GM21717 (cell line): ENCODE data around the gene RGL4.
"Not testable (repeated sequence)": the region's sequence is repeated elsewhere in the genome, so short reads cannot be mapped to it uniquely, and the experiment has no call there.

Experiments used
- ATAC-seq: cut with Tn5 transposase; IDR thresholded peaks from one replicate; pipeline ENCODE4 v1.9.1; 2021; ENCODE audit warnings: mild to moderate bottlenecking, moderate library complexity; ENCODE audit not compliant: unreplicated experiment

Gene RGL4, protein sequence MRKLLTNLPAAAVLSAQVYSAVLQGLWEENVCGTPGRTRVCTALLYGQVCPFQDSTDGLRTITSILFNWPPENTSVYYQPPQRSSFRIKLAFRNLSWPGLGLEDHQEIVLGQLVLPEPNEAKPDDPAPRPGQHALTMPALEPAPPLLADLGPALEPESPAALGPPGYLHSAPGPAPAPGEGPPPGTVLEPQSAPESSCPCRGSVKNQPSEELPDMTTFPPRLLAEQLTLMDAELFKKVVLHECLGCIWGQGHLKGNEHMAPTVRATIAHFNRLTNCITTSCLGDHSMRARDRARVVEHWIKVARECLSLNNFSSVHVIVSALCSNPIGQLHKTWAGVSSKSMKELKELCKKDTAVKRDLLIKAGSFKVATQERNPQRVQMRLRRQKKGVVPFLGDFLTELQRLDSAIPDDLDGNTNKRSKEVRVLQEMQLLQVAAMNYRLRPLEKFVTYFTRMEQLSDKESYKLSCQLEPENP

DNA sequence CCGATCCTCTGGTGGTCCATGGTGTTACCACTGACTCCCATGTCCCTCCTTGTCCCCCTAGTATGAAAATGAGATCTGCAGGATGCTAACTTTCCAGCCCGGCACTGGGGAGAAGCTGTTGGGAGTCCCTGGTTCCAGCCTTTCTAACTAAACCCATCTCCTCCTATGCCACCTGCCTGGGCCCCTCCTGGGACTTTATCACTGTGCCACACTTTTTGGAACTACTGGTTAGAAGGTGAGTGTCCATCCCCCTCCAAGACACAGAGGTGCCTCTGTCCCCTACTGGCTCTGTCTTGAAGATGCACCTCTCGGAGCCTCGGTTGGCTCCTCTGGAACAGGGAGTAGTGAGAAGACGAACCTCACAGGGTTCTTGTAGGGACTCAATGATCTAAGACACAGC is at the start of gene RGL4:
RGL4 (plus strand) TSS at position 301 of the 400 bp plus-strand sequence. CDS start 1,018 bp downstream, outside the sequence.
- ATAC-seq, result no peak

DNA sequence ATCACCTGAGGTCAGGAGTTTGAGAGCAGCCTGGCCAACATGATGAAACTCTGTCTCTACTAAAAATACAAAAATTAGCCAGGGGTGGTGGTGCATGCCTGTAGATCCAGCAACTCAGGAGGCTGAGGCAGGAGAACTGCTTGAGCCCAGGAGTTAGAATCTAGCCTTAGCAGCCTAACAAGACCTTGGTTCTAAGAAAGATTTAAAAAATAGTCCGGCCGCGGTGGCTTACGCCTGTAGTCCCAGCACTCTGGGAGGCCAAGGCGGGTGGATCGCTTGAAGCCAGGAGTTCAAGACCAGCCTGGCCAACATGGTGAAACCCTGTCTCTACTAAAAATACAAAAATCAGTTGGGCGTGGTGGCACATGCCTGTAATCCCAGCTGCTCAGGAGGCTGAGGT is 44.3 kb upstream of the RGL4 start:
- ATAC-seq, result not testable (repeated sequence)

DNA sequence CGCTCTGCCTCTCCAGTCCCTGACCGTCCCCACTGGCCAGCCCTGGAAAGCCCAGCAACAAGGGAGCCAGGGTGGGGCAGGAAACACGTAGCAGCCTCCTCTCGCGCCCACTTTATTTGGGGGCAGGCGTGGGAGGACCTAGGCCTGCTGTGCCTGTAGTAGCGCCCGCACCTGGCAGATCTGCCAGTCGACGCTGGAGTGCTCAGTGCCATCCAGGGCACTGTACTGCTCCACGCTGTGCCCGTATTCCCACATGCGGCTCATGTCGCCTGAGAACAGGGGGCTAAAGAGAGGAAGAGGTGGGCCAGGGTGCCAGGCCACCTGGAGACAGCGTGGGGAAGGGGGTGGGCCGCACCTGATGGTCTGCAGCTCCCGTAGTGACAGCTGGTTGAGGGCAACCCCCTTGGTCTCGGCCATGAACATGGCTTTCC is 41.7 kb upstream of the RGL4 start:
- ATAC-seq, result no peak

DNA sequence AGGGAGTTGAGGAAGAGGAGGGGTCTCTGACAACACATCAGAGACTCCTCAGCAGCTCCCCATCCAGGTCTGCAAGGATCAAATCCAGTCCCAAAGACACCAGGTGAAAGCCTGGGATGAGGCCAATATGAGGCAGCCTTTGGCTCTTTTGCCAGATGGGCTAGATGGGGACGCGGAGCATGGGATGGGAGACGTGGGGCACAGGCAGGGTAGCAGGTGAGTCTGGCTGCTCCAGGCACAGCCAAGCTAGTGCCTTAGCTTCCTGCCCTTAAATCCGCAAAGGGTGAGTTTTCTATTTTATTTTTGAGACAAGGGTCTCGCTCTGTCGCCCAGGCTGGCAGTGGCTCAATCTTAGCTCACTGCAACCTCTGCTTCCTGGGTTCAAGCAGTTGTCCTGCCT is 39.1 kb upstream of the RGL4 start:
- no peak for ATAC-seq

DNA sequence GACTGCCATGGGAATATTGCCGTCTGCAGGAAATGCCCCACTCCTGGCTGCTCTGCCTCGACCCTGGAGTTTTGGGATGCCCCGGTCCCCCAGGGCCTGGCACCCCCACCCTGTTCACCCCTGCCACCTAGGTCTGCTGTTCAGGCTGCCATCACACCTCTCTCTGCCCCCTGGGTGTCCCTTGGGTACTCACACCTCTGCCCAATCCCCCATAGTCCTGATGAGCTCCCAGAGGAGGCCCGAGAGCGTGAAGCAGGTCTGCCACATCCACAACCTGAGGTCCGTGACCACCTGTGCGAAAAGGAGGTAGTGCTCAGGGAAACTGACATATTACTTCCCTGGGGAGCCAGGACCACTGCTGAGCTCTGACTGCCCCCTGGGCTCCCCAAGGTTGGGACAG is 38.5 kb upstream of the RGL4 start:
- no peak for ATAC-seq

DNA sequence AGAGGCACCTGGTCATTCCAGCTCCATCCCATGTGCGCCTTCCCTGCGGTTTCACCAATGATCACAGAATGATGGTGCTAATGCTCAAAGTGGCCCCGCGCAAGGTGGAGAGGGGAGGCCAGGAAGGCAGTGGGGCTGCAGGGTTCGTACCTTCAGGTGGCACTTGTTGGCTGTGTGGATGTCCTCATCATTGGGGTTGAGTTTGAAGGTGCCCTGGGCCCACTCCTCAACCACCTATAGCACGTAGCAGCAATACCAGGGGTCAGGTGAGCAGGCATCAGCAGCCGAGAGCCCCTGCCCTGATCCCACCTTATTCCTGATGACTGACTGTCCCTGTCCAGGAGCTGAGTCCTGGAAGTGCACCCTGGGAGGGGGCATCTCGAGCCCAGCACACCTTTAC is 38.1 kb upstream of the RGL4 start:
- ATAC-seq, result no peak

DNA sequence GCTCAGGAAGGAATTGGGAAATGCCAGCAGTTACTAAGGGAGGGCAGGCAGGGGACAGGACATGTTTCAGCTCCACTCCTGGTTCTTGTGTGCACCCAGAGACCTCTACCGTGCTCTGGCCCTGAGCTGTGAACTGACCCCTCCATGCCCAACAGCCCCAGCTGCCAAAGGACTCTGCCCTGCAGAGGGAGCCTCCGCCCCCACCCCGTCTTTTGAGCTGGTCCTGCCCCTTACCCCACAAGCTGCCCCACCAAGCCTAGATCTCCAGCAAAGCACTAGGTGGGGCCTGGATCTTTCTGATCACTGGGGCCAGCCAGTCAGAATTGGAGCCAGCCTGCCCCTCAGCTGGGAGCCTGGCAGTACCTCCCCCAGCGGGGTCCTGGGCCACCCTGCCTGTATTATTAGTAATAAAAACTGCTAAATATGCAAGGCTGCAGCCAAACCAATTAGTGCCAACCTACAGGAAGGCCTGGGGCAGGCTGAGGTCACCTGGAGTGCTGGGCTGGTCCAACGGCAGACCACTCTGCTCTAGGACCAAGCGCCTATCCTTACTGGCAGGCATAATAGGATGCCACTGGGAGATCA is 34.8 kb upstream of the RGL4 start:
- ATAC-seq, result no peak

DNA sequence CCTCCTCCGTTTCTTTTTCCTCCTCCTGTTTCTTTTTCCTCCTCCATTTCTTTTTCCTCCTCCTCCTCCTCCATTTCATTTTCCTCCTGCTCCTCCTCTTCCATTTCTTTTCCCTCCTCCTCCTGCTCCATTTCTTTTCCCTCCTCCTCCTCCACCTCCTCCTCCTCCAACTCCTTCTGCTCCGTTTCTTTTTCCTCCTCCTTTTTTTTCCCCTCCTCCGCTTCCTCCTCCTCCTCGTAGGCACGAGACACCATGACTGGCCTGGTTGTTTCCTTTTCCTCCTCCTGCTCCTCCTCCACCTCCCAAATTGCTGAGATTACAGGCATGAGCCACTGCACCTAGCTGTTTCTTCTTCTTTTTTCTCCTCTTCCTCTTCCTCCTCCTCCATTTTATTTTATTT is 33.1 kb upstream of the RGL4 start:
- no peak for ATAC-seq

DNA sequence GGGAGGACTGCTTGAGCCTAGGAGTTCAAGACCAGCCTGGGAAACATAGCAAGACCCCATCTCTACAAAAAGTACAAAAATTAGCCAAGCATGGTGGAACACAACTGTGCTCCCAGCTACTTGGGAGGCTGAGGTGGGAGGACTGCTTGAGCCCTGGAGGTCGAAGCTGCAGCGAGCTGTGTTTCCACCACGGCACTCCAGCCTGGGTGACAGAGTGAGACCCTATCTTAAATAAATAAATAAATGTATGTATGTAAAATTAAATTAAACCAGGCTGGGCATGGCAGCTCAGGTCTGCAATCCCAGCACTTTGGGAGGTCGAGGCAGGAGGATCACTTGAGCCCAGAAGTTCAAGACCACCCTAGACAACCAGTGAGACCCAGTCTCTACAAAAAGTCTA is 30.4 kb upstream of the RGL4 start:
- not testable (repeated sequence) for ATAC-seq

DNA sequence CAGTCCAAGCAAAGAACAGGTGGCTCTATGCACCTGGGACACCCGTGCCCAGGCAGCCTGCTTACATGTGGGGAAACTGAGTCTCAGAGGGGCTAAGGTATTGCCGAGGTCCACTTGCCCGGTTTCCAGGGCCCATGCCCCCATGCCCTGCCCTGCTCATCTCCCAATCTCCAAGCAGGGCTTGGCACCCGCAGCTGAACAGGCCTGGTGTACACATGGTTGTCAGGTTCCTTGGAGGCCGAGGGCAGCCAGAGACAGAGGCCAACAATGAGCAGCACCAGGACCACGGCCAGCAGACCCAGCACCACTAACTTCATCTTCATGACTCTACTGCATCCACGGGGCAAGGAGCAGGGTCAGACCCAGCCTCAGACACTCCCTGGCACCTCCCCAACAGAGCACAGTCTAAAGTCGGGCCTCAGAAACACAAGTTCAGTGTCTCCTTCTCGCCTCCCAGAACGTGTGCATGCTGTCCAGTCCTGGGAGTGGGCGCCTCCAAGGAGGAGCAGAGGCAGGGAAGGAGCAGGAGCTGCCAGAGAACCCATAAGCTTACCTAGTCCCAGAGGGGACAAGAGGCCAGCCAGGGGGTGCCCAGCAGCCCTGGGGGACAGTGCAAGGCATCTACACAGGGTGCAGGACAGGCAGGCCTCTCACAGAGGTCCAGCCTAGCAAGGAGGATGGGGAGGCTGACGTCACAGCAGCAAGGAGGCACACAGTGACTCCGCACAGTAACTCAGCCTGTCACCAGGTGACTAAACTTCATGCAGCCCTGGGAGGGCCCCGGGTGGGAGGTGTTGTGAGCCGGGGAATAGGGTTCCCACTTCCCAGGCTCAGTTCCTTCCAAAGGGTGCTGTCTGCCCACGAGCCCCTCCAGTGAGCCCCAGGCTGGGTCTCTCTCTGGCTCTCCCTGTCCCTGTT is 20.2 kb upstream of the RGL4 start:
- ATAC-seq, result no peak

DNA sequence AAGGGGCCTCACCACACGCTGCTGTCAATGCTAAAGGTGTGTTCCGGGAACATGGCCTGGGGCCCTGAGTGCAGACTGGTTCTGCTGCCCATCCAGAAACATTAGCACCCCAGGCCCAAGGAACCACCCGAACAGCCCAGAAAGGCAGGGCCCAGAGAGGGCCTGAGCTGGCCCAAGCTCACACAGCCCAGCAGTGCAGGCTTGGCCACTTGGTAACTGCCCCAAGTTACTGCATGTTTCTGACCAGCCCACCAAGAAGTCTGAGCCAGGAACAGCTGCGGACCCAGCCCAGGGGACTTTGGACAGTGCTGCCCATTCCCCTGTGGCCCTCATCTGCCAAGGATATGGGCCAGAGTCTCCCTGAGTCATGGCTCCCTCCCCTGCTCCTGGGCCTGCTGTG is 19.4 kb upstream of the RGL4 start:
- not testable (repeated sequence) for ATAC-seq

DNA sequence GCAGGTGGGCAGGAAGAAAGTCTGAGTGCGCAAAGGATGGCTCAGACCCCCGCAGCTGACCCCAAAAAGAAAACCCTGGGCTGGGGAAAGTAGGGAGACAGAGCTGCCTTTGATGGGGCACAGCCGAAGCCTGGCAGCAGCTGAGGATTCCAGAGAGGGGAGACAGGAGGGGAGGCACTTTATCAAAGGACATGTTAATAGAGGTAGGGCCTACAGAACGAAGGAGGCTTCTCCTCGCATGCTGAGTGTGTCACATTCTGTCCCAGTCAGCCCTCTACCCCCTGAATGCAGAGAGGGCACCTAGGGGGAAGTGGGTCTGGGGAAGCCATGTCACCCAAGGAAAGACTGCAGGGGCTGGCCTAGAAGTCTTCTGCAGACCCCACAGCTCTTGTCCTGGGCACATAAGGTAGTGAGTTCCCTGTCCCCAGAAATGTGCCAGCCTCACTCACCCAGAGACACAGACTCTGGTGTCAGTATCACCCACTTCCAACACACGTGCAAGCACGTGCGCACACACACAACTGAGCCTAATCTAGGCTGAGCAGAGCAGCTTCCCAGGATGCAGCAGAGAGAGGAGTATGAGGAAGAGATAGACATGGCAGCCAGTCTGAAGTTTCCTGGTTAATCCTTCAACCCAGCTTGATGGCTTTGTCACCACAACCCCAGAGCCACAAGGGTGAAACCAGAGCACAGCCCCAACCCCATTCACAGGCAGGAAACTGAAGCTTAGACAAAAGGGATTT is 18.3 kb upstream of the RGL4 start:
- ATAC-seq, result not testable (repeated sequence)

DNA sequence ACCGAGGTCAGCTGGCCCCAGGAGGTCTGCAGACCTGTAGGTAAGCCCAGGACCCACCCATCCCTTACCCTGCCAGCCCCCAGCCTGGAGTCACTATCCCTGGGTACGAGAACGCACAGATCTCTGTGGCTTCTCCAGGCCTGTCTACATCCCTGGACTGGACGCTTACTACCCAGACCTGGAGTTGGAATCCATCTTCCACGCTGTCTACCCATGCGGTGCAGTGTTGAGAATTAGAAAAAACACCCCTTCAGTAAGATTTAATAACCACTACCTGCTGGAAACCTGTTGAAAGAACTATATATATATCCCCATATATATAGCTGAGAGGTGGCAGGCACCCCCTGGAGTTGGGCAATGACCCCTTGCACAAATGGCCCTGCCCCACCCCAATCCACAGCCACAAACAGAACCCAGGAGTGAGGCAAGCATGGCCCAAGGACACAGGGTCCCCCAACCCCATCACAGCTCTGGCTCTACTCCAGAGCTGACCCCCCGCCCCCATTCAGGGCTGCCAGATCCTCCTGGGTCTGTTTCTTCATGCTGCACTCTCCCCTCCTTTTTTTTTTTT is 17.7 kb upstream of the RGL4 start:
- no peak for ATAC-seq

DNA sequence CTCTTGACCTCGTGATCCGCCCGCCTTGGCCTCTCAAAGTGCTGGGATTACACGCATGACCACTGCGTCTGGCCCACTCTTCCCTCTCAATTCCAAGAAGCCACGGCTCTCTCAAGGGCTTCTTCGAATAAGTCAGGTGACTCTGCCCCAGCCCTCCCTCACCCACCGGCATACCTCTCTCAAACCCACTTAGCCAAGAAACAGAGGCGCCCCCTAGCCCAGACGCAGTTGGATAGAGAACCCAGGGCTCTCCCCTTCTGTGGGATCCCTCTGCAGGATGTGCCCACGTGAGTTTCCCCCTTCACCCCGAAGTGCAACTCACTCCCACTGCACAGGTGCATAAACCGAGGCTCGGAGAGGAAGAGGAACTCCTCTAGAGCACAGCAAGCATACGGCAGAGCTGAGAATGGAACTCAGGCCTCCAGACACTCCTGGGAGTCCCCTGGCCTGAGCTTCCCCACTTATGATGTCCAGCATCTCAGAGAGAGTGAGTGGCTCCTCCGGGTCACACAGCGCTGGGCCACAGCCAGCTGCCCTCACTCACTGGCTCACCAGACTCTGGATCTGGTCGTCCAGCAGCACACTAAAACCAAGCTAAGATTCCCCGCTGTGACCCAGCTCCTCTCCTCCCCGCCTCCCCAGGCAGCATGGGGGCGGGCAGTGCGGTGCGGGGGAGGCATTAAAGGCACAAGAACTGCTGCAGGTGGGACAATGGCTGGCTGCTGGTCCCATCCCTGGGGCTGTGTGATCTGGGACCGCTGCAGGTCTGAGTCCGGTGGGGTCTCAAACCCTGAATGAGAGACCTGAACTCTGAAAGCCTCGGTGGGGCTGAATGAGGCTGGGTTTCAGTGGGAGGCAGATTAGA is 16.8 kb upstream of the RGL4 start:
- no peak for ATAC-seq

DNA sequence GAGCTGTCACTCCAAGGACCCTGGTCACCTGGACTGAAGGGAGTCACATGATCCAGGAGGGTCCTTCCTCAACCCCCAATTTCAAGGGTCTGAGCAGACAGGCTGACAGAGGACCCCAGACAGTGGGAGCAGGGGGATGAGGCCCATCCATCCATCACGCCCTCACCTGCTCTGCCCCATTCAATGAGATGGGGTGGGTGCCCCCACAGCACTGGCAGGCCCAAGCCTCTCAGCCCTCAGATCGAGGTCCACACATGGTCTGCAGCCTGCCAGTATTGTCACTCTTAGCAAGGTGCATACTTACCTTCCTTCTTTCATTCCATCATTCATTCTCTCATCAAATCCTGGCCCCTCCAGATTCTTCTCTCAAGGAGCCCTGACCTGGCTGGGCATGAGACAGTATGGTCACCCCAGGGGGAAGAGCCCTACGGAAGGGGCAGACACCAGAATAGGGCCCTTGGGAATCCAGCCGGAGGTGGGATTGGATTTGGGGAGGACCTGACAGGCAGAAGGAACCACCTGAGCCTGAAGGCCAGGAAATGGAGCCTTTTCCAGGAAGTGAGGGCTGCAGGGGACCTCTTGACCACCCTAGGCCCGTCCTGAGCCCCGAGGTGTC is 15.8 kb upstream of the RGL4 start:
- ATAC-seq, result not testable (repeated sequence)

DNA sequence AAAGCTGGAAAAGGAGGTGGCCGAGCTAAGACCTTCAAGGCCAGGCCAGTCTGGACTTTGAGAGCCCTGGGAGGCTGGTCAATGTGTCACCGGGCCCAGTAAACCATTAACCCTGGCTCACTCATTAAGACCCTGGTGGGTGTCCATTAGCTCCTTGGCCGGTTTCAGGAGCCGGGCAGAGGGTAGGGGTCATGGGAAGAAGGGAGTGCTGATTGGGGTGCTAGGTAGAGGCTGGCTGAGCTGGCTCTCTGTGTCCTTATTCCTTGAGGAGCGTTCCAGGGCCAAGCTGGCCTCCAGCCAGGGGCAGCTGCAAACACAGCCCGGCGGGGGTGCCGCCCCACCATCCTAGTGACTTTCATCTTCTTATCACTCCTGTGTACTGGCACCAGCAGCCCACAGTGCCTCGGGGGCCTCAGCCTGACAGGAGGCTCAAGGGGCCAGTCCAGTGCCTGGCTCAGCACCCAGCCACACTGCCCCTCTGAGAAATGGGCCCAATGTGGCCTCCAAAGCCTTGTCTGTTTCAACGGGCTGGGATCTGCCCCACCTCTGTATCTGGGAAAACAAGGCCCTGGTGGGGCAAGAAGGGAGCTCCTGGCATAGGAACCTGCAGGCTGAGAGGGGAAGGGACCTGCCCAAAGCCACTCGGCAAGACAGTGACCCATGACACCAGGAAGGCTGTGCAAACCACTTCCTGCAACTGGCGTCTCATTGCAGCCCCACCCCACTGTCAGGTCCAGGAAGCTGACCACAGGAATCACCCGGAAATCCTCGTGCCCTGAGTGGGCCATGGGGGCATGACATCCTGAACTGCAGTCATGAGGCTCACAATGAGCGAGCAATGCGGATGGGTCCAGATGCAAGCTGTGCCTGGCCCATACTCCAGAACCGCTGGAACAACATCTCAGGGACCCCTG is 15.1 kb upstream of the RGL4 start:
- ATAC-seq, result no peak

DNA sequence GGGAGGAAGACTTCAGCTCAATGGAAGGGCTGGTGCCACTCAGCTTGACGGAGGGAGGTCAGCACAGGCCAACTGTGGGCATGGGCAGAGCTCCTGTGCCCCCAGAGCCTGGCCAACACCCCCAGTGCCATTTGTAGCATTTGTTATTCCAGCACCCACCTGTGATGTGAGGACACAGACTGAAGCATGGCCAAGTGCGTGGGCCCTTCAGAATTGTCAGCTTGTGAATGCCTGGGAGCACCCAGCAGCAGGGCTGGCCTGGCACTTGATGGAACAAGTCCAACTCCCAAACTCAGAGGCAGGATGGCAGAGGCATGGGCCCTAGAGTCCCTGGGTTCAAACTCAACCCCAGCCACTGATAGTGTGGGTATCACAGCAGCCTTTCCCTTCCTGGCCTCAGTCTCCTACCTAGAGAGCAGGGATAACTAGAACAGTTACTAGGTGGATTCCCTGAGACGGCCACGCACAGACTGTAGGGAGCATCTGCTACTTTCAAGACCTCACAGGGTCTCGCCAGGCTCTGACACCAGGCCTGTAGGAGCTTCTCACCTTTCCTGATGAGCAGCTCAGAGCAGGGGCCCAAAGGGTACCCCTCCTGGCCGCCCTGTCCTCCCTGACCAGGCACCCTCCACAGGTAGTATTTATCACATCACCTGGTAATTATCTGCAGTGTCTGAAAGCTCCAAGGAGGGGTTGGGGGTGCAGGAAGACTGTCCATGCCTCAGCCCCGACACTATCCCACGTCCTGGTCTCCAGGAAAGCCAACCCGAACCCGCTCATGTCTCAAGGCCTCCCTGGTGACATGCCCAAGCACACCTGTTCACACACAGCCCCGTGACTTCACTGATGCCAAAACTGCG is 13.7 kb upstream of the RGL4 start:
- ATAC-seq, result not testable (repeated sequence)
